ENCODE measurements around the gene IL17C. TPM values are rescaled to one million over a fixed set of nuclear protein-coding genes. Genes with fewer than 3 reads are reported as not detected.

The IL17C gene
- total and polyA plus RNA-seq, 4 experiments from 2014 or later: 0.44 TPM; not detected in 3

GRCh38 chr16:88635671-88636319 lies 2.6 kb upstream of the IL17C start:
- no peaks in the 10 kb centered on the region for H3K36me3 ChIP-seq (ENCODE audit: insufficient read depth, low read length)
- CTCF ChIA-PET (ENCODE audit: partially characterized antibody): no interaction called here
- H3K27me3 Mint-ChIP-seq: peaks cover 0 to 9% of the 10 kb centered on the region in 2 donors

GRCh38 chr16:88636488-88637265 lies 1.7 kb upstream of the IL17C start:
- H3K27me3 ChIP-seq (ENCODE audit: insufficient read depth, low read length): peaks cover 11% of the 10 kb centered on the region
- Mint-ChIP-seq H3K27me3 (peaks cover 0 to 9% of the 10 kb centered on the region in 2 donors), H3K9me3 (peaks cover 0 to 5% (median 0%) of the 10 kb centered on the region in 8 donors)

More at GRCh38 chr16:88635671-88636319, 2.6 kb upstream of the IL17C start:
- peak overlapping the region in 6 of 8 donors; percentile 43 to 81 (median 72) for H3K4me3 Mint-ChIP-seq
- no peak for DNase-seq
- peaks cover 11% of the 10 kb centered on the region for H3K27me3 ChIP-seq (ENCODE audit: insufficient read depth, low read length)
- peak overlapping the region in 4 of 7 donors; percentile 1 to 81 (median 44) for H3K27ac Mint-ChIP-seq
- H3K27ac ChIP-seq (ENCODE audit: low read depth, low read length): no peak overlapping the region
- intact Hi-C loops (cut with micrococcal nuclease): loop anchor here (2.0 to 5.0 kb wide), 4 partner anchors 15 to 67 kb away; partner anchors contain the start of genes CYBA and SNAI3
- POLR2A ChIA-PET (ENCODE audit: partially characterized antibody): interaction anchor here (1.1 to 3.3 kb wide), 4 partner anchors 14 to 68 kb away, joined by 3 to 32 read pairs (median 17); partner anchors contain the start of gene CYBA
- no peak overlapping the region for H3K4me3 ChIP-seq (ENCODE audit: low read length in 2 of 2)
- peaks cover 16 to 55% (median 35%) of the 10 kb centered on the region in 4 donors for H3K4me1 Mint-ChIP-seq
- no peaks in the 10 kb centered on the region for H3K9me3 ChIP-seq (ENCODE audit: control insufficient read depth in 1 of 2, low read length in 2 of 2)
- peaks cover 62% of the 10 kb centered on the region for H3K4me1 ChIP-seq (ENCODE audit: insufficient read depth, low read length)
- peaks cover 6 to 17% of the 10 kb centered on the region in 2 donors for H3K36me3 Mint-ChIP-seq
- H3K9me3 Mint-ChIP-seq: peaks cover 0 to 5% (median 0%) of the 10 kb centered on the region in 8 donors

GRCh38 chr16:88639231-88640038 lies 1.1 kb downstream of the IL17C start:
- Mint-ChIP-seq H3K4me1 (peaks cover 15 to 48% (median 32%) of the 10 kb centered on the region in 4 donors), H3K27ac (peak overlapping the region in 2 of 7 donors; percentile 84 to 92), H3K36me3 (peaks cover 11 to 12% of the 10 kb centered on the region in 2 donors), H3K27me3 (peaks cover 0 to 9% of the 10 kb centered on the region in 2 donors), H3K4me3 (peak overlapping the region in 2 of 8 donors; percentile 58 to 63), H3K9me3 (peaks cover 0 to 5% (median 0%) of the 10 kb centered on the region in 8 donors)
- POLR2A ChIA-PET (ENCODE audit: partially characterized antibody): interaction anchor here (1.0 to 5.0 kb wide), 9 partner anchors 9 to 142 kb away, joined by 3 to 35 read pairs (median 4); partner anchors contain the start of genes CTU2, CYBA and RNF166
- no peaks in the 10 kb centered on the region for H3K36me3 ChIP-seq (ENCODE audit: insufficient read depth, low read length)
- intact Hi-C loops (cut with micrococcal nuclease): loop anchor here (5.0 kb wide), 2 partner anchors 48 to 63 kb away; partner anchors contain the start of gene SNAI3
- CTCF ChIA-PET (ENCODE audit: partially characterized antibody): interaction anchor here (1.0 to 1.4 kb wide), 2 partner anchors 19 to 78 kb away, joined by 3 read pairs; no protein-coding TSS in a partner anchor
- H3K4me1 ChIP-seq (ENCODE audit: insufficient read depth, low read length): peaks cover 50% of the 10 kb centered on the region
- no peak for DNase-seq
- no peak overlapping the region for H3K4me3 ChIP-seq (ENCODE audit: low read length in 2 of 2)
- H3K27ac ChIP-seq (ENCODE audit: low read depth, low read length): no peak overlapping the region
- no peaks in the 10 kb centered on the region for H3K9me3 ChIP-seq (ENCODE audit: control insufficient read depth in 1 of 2, low read length in 2 of 2)
- peaks cover 11% of the 10 kb centered on the region for H3K27me3 ChIP-seq (ENCODE audit: insufficient read depth, low read length)

More at GRCh38 chr16:88636488-88637265, 1.7 kb upstream of the IL17C start:
- Mint-ChIP-seq H3K4me3 (peak overlapping the region; percentile 26 to 80 (median 52)), H3K36me3 (peaks cover under 1 to 9% of the 10 kb centered on the region in 2 donors), H3K4me1 (peaks cover 16 to 55% (median 36%) of the 10 kb centered on the region in 4 donors), H3K27ac (peak overlapping the region; percentile 39 to 92 (median 80))
- no peak for DNase-seq
- ChIA-PET CTCF (ENCODE audit: partially characterized antibody) (interaction anchor here (0.9 kb wide), 1 partner anchor 66 kb away, joined by 3 read pairs; no protein-coding TSS in a partner anchor), POLR2A (ENCODE audit: partially characterized antibody) (interaction anchor here (0.8 to 3.3 kb wide), 13 partner anchors 10 to 68 kb away, joined by 3 to 32 read pairs (median 4); partner anchors contain the start of genes CYBA, MVD and ZC3H18)
- H3K36me3 ChIP-seq (ENCODE audit: insufficient read depth, low read length): no peaks in the 10 kb centered on the region
- H3K27ac ChIP-seq (ENCODE audit: low read depth, low read length): no peak overlapping the region
- H3K9me3 ChIP-seq (ENCODE audit: control insufficient read depth in 1 of 2, low read length in 2 of 2): no peaks in the 10 kb centered on the region
- intact Hi-C loops (cut with micrococcal nuclease): loop anchor here (5.0 kb wide), 2 partner anchors 51 to 66 kb away; partner anchors contain the start of gene SNAI3
- H3K4me3 ChIP-seq (ENCODE audit: low read length in 2 of 2): no peak overlapping the region
- H3K4me1 ChIP-seq (ENCODE audit: insufficient read depth, low read length): peaks cover 62% of the 10 kb centered on the region

- H3K27me3 Mint-ChIP-seq: peaks cover 0 to 9% of the 10 kb centered on the region in 2 donors
- Histone ChIP-seq H3K27me3 (ENCODE audit: insufficient read depth, low read length) (peaks cover 11% of the 10 kb centered on the region), H3K9me3 (ENCODE audit: control insufficient read depth in 1 of 2, low read length in 2 of 2) (no peaks in the 10 kb centered on the region), H3K27ac (ENCODE audit: low read depth, low read length) (no peak overlapping the region), H3K4me3 (ENCODE audit: low read length in 2 of 2) (no peak overlapping the region), H3K36me3 (ENCODE audit: insufficient read depth, low read length) (no peaks in the 10 kb centered on the region), H3K4me1 (ENCODE audit: insufficient read depth, low read length) (peaks cover 48% of the 10 kb centered on the region)
- peaks cover 0 to 6% (median 0%) of the 10 kb centered on the region in 8 donors for H3K9me3 Mint-ChIP-seq
- H3K4me3 Mint-ChIP-seq: peak overlapping the region in 4 of 8 donors; percentile 15 to 73 (median 60)
- no peak for DNase-seq
- intact Hi-C loops (cut with micrococcal nuclease): no loop called here
- H3K36me3 Mint-ChIP-seq: peaks cover 15 to 16% of the 10 kb centered on the region in 2 donors
- CTCF ChIA-PET (ENCODE audit: partially characterized antibody): no interaction called here
- POLR2A ChIA-PET (ENCODE audit: partially characterized antibody): interaction anchor here (1.0 to 5.0 kb wide), 7 partner anchors 9 to 142 kb away, joined by 3 to 35 read pairs (median 4); partner anchors contain the start of genes CYBA and MVD
- peak overlapping the region in 4 of 7 donors; percentile 47 to 84 (median 70) for H3K27ac Mint-ChIP-seq
- H3K4me1 Mint-ChIP-seq: peaks cover 17 to 48% (median 36%) of the 10 kb centered on the region in 4 donors
These were observed 1.7 kb downstream of the IL17C start for GRCh38 chr16:88640039-88640495.

GRCh38 chr16:88640498-88641247 lies 2.3 kb downstream of the IL17C start:
- DNase-seq: no peak
- H3K27me3 ChIP-seq (ENCODE audit: insufficient read depth, low read length): peaks cover 11% of the 10 kb centered on the region
- H3K36me3 ChIP-seq (ENCODE audit: insufficient read depth, low read length): no peaks in the 10 kb centered on the region
- Mint-ChIP-seq H3K4me1 (peaks cover 16 to 51% (median 32%) of the 10 kb centered on the region in 4 donors), H3K36me3 (peaks cover 16 to 18% of the 10 kb centered on the region in 2 donors), H3K27me3 (peaks cover 0 to 9% of the 10 kb centered on the region in 2 donors), H3K27ac (peak overlapping the region in 3 of 7 donors; percentile 64 to 84 (median 82)), H3K4me3 (peak overlapping the region in 3 of 8 donors; percentile 15 to 73 (median 58)), H3K9me3 (peaks cover 0 to 7% (median 0%) of the 10 kb centered on the region in 8 donors)
- no peak overlapping the region for H3K27ac ChIP-seq (ENCODE audit: low read depth, low read length)
- POLR2A ChIA-PET (ENCODE audit: partially characterized antibody): interaction anchor here (1.1 to 5.0 kb wide), 7 partner anchors 8 to 141 kb away, joined by 3 to 35 read pairs (median 4); partner anchors contain the start of genes CYBA and MVD
- CTCF ChIA-PET (ENCODE audit: partially characterized antibody): no interaction called here
- intact Hi-C loops (cut with micrococcal nuclease): no loop called here
- H3K4me1 ChIP-seq (ENCODE audit: insufficient read depth, low read length): peaks cover 43% of the 10 kb centered on the region
- no peak overlapping the region for H3K4me3 ChIP-seq (ENCODE audit: low read length in 2 of 2)
- no peaks in the 10 kb centered on the region for H3K9me3 ChIP-seq (ENCODE audit: control insufficient read depth in 1 of 2, low read length in 2 of 2)
